GM23338 (cell line): Measurements from ENCODE around the gene TSNAX.

Source experiments
- CTCF ChIP-seq, 2 experiments: fragments of 200-600 bp in 1 of 2; sonication (generic) in 1 of 2; conservative IDR thresholded peaks; 2 replicates each; pipeline versions ENCODE4 v1.5.1 to v1.6.1; 2016 to 2017; ENCODE audit warnings: antibody characterized with exemption in 2 of 2, low read depth in 2 of 2, mild to moderate bottlenecking in 2 of 2, moderate library complexity in 1 of 2
- ETS1 ChIP-seq: IDR thresholded peaks from 2 replicates; pipeline ENCODE4 v1.6.1; 2016; ENCODE audit warnings: antibody characterized with exemption
- EZH2 ChIP-seq: fragments of 200-600 bp; sonication (generic); IDR thresholded peaks from one replicate; pipeline ENCODE4 v1.8.0; 2017; ENCODE audit warnings: antibody characterized with exemption, mild to moderate bottlenecking, low read depth; ENCODE audit not compliant: unreplicated experiment
- EZH2phosphoT487 ChIP-seq: fragments of 200-600 bp; sonication (generic); IDR thresholded peaks from one replicate; pipeline ENCODE4 v1.8.1; 2018; ENCODE audit warnings: antibody characterized with exemption; ENCODE audit not compliant: unreplicated experiment
- JUNB ChIP-seq: IDR thresholded peaks from one replicate; pipeline ENCODE4 v1.6.1; 2016; ENCODE audit warnings: antibody characterized with exemption; ENCODE audit not compliant: unreplicated experiment
- NANOG ChIP-seq: IDR thresholded peaks from 2 replicates; pipeline ENCODE4 v1.6.1; 2016; ENCODE audit warnings: antibody characterized with exemption, borderline replicate concordance
- POLR2AphosphoS5 ChIP-seq: IDR thresholded peaks from 2 replicates; pipeline ENCODE4 v1.6.1; 2016; ENCODE audit warnings: antibody characterized with exemption, low read depth
- STAT1 ChIP-seq: IDR thresholded peaks from one replicate; pipeline ENCODE4 v1.6.1; 2016; ENCODE audit warnings: antibody characterized with exemption; ENCODE audit not compliant: unreplicated experiment
- ZNF331 ChIP-seq: fragments of 250-450 bp; sonication (Bioruptor Pico); IDR thresholded peaks from 2 replicates; pipeline ENCODE4 v1.5.0; 2020; ENCODE audit warnings: low read depth, mild to moderate bottlenecking, moderate library complexity
- TF ChIP-seq, protein P1 (sequence below): IDR thresholded peaks from one replicate; pipeline ENCODE4 v1.6.1; 2018; ENCODE audit warnings: antibody characterized with exemption; ENCODE audit not compliant: unreplicated experiment

DNA sequence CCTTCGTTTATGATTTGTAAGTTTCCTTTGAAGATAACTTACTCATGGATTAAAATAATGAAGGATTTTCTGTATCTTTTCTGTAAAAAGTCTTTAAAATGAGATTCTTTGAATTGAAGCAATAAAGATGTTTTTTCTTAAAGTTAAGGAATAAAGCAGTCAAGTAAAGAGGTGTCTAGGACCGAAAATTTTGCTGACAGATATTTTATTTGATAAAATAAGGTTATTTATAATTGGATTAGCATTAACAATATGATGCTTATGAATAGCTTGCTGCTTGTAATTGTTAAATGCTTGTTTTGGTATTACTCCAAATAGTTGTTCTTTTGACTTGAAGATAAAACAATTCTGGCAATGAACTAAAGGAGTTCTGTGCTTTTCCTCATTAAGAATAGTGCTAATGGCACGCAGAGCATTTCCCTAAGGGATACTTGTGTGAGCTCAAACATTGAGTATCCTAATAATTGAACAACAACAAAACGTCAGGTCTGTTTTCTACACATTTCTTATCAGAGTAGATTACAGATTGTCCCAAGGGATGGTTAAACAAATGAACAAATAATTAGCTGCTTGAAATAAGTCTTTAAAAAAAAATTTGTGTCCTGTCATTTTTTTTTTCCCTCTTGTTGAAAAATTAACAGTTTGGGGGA is 16.6 kb downstream of the TSNAX start:
- no peak for TF ChIP-seq ZNF331 (CRISPR knock-in tag)
- TF ChIP-seq POLR2AphosphoS5 = no peak
- no peak for TF ChIP-seq ETS1
- TF ChIP-seq EZH2 = no peak
- no peak for TF ChIP-seq CTCF (conservative IDR thresholded peaks at IDR 0.05; ENCODE audit: low read depth in 2 of 2)
- TF ChIP-seq, protein P1, sequence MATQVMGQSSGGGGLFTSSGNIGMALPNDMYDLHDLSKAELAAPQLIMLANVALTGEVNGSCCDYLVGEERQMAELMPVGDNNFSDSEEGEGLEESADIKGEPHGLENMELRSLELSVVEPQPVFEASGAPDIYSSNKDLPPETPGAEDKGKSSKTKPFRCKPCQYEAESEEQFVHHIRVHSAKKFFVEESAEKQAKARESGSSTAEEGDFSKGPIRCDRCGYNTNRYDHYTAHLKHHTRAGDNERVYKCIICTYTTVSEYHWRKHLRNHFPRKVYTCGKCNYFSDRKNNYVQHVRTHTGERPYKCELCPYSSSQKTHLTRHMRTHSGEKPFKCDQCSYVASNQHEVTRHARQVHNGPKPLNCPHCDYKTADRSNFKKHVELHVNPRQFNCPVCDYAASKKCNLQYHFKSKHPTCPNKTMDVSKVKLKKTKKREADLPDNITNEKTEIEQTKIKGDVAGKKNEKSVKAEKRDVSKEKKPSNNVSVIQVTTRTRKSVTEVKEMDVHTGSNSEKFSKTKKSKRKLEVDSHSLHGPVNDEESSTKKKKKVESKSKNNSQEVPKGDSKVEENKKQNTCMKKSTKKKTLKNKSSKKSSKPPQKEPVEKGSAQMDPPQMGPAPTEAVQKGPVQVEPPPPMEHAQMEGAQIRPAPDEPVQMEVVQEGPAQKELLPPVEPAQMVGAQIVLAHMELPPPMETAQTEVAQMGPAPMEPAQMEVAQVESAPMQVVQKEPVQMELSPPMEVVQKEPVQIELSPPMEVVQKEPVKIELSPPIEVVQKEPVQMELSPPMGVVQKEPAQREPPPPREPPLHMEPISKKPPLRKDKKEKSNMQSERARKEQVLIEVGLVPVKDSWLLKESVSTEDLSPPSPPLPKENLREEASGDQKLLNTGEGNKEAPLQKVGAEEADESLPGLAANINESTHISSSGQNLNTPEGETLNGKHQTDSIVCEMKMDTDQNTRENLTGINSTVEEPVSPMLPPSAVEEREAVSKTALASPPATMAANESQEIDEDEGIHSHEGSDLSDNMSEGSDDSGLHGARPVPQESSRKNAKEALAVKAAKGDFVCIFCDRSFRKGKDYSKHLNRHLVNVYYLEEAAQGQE = no peak
- TF ChIP-seq EZH2phosphoT487 = no peak
- no peak for TF ChIP-seq STAT1
- no peak for TF ChIP-seq JUNB
- no peak for TF ChIP-seq NANOG
